ENCODE measurements around the gene KHSRP. TPM values are rescaled to one million over a fixed set of nuclear protein-coding genes. Genes with fewer than 3 reads are reported as not detected.

Gene KHSRP
- total RNA-seq, 6 experiments from 2014 or later = 68.1 to 89.5 (median 76.1) TPM

- ATAC-seq (peak; percentile 21 to 59 (median 55)), DNase-seq (peak; percentile 47 to 80 (median 75))
- no peak for TF ChIP-seq CTCF (IDR thresholded peaks at IDR 0.05)
- no peak for TF ChIP-seq POLR2A (IDR thresholded peaks at IDR 0.05)
- peaks cover 0 to 4% (median 1%) of the 10 kb centered on the region in 4 donors for H3K36me3 ChIP-seq
- WGBS (ENCODE audit: insufficient coverage, low coverage, low lambda C conversion rate, missing lambda C conversion rate) = 49% methylated on average over 7 of the region's 16 CpGs
- intact Hi-C loops (cut with DNase I) = no loop called here
- H3K27ac ChIP-seq = peak overlapping the region in 1 of 3 donors; percentile 87
- no peaks in the 10 kb centered on the region for H3K27me3 ChIP-seq
- peak overlapping the region; percentile 66 to 83 (median 74) for H3K4me3 ChIP-seq
- peaks cover 0 to 7% (median 0%) of the 10 kb centered on the region in 4 donors for H3K4me1 ChIP-seq
- no peaks in the 10 kb centered on the region for H3K9me3 ChIP-seq
Measured at GRCh38 chr19:6458695-6459261, 34.2 kb upstream of the KHSRP start.

GRCh38 chr19:6457958-6458694 is 33.5 kb upstream of the KHSRP start:
- peaks cover 0 to 7% (median 5%) of the 10 kb centered on the region in 4 donors for H3K36me3 ChIP-seq
- H3K27ac ChIP-seq = no peak overlapping the region
- H3K4me3 ChIP-seq = peak overlapping the region in 1 of 3 donors; percentile 83
- no peaks in the 10 kb centered on the region for H3K27me3 ChIP-seq
- ATAC-seq (no peak), DNase-seq (no peak)
- H3K9me3 ChIP-seq = no peaks in the 10 kb centered on the region
- 82% methylated on average over 2 of the region's 17 CpGs for WGBS (ENCODE audit: insufficient coverage, low coverage, low lambda C conversion rate, missing lambda C conversion rate)
- TF ChIP-seq CTCF (IDR thresholded peaks at IDR 0.05) = no peak
- TF ChIP-seq POLR2A (IDR thresholded peaks at IDR 0.05) = no peak
- peaks cover 0 to 7% (median 0%) of the 10 kb centered on the region in 4 donors for H3K4me1 ChIP-seq
- intact Hi-C loops (cut with DNase I) = no loop called here

- Histone ChIP-seq H3K4me3 (no peak overlapping the region), H3K27me3 (no peaks in the 10 kb centered on the region), H3K27ac (no peak overlapping the region), H3K36me3 (peaks cover 0 to 7% (median 5%) of the 10 kb centered on the region in 4 donors), H3K4me1 (peaks cover 0 to 7% (median 0%) of the 10 kb centered on the region in 4 donors), H3K9me3 (no peaks in the 10 kb centered on the region)
- TF ChIP-seq POLR2A (IDR thresholded peaks at IDR 0.05) (no peak), CTCF (IDR thresholded peaks at IDR 0.05) (no peak)
- DNase-seq = no peak
- ATAC-seq = no peak
- intact Hi-C loops (cut with DNase I) = no loop called here
- WGBS (ENCODE audit: insufficient coverage, low coverage, low lambda C conversion rate, missing lambda C conversion rate) = 100% methylated on average over 1 of the region's 15 CpGs
Measured at GRCh38 chr19:6455924-6456323, 31.3 kb upstream of the KHSRP start.

GRCh38 chr19:6453951-6454565 is 29.4 kb upstream of the KHSRP start:
- Histone ChIP-seq H3K27ac (no peak overlapping the region), H3K36me3 (peaks cover 0 to 7% (median 5%) of the 10 kb centered on the region in 4 donors), H3K27me3 (no peaks in the 10 kb centered on the region), H3K4me3 (no peak overlapping the region), H3K4me1 (peaks cover 0 to 6% (median 0%) of the 10 kb centered on the region in 4 donors), H3K9me3 (no peaks in the 10 kb centered on the region)
- intact Hi-C loops (cut with DNase I) = no loop called here
- TF ChIP-seq CTCF (IDR thresholded peaks at IDR 0.05) (no peak), POLR2A (IDR thresholded peaks at IDR 0.05) (no peak)
- DNase-seq = no peak
- ATAC-seq = no peak
- WGBS (ENCODE audit: insufficient coverage, low coverage, low lambda C conversion rate, missing lambda C conversion rate) = no CpG with 5 or more reads among the region's 11 CpGs
